Spleen (tissue), 11 donors: ENCODE results near the gene CFAP74. TPM values are rescaled to one million over a fixed set of nuclear protein-coding genes. Genes with fewer than 3 reads are reported as not detected.
A peak's percentile ranks its signal among the peaks of the same experiment; 100 is the strongest.

ENCODE experiments used
- DNase-seq: peaks from one replicate; pipeline ENCODE4 v3.0.0-alpha.2; 2020
- H3K27ac ChIP-seq, 8 donors: fragments of 200-600 bp; sonication (generic) in 7 of 8; 1 replicate in 4 of 8; 2 replicates in 4 of 8; pipeline versions ENCODE4 v1.5.0 to v1.8.0; 2016 to 2021; ENCODE audit warnings: inconsistent platforms in 4 of 8, mild to moderate bottlenecking in 4 of 8, moderate library complexity in 1 of 8
- H3K27me3 ChIP-seq, 7 donors: fragments of 200-600 bp; sonication (generic) in 6 of 7; replicated peaks in 1 of 7; 1 replicate in 4 of 7; 2 replicates in 3 of 7; pipeline versions ENCODE4 v1.5.0 to v1.8.0; 2016 to 2021; ENCODE audit warnings: inconsistent platforms in 3 of 7, mild to moderate bottlenecking in 1 of 7
- H3K36me3 ChIP-seq, 6 donors: fragments of 200-600 bp; sonication (generic) in 5 of 6; 1 replicate in 4 of 6; 2 replicates in 2 of 6; pipeline versions ENCODE4 v1.5.0 to v1.8.0; 2016 to 2021; ENCODE audit warnings: inconsistent platforms in 2 of 6
- H3K4me1 ChIP-seq, 6 donors: fragments of 200-600 bp; sonication (generic) in 5 of 6; 1 replicate in 3 of 6; 2 replicates in 3 of 6; pipeline versions ENCODE4 v1.5.0 to v1.8.0; 2016 to 2021; ENCODE audit warnings: inconsistent platforms in 3 of 6
- H3K4me3 ChIP-seq, 8 donors: fragments of 200-600 bp; sonication (generic) in 7 of 8; 1 replicate in 4 of 8; 2 replicates in 4 of 8; pipeline versions ENCODE4 v1.5.0 to v1.8.0; 2016 to 2021; ENCODE audit warnings: inconsistent platforms in 4 of 8, mild to moderate bottlenecking in 4 of 8, moderate library complexity in 2 of 8
- H3K9me3 ChIP-seq, 8 donors: fragments of 200-600 bp; sonication (generic) in 7 of 8; 1 replicate in 4 of 8; 2 replicates in 4 of 8; pipeline versions ENCODE4 v1.5.0 to v1.8.0; 2016 to 2021; ENCODE audit warnings: inconsistent platforms in 4 of 8
- CTCF ChIP-seq, 11 experiments: fragments of 200-600 bp in 7 of 11; fragments of 450-650 bp in 4 of 11; sonication (generic) in 4 of 11; IDR thresholded peaks in 8 of 11; conservative IDR thresholded peaks in 3 of 11; 1 replicate in 7 of 11; 2 replicates in 4 of 11; pipeline versions ENCODE4 v1.4.0 to v1.8.0; 2016 to 2021; ENCODE audit warnings: antibody characterized with exemption in 11 of 11, inconsistent platforms in 4 of 11, mild to moderate bottlenecking in 1 of 11
- POLR2A ChIP-seq, 3 donors: fragments of 450-650 bp; IDR thresholded peaks; one replicate each; pipeline ENCODE4 v1.5.1; 2017; ENCODE audit warnings: antibody characterized with exemption in 3 of 3, mild to moderate bottlenecking in 1 of 3
- POLR2AphosphoS5 ChIP-seq, 3 donors: sonication (generic); formaldehyde crosslinking; IDR thresholded peaks; one replicate each; pipeline ENCODE4 v1.5.1; 2017; ENCODE audit warnings: antibody characterized with exemption in 3 of 3
- WGBS, 5 donors: extraction: QIAGEN DNeasy Blood & Tissue Kit in 3 of 5; methylation state at CpG; one replicate each; pipeline versions ENCODE4 v1.1.5 to v1.1.7; 2013 to 2018; 5-methylcytosine and 5-hydroxymethylcytosine counted together
- intact Hi-C: fragments of 100-400 bp; cut with DNase I; formaldehyde crosslinking; loops from one replicate; pipeline ENCODE4 v1.15.0; 2023; ENCODE audit warnings: low total_unique reads
- polyA plus RNA-seq, 3 donors: library from polyadenylated mRNA; stranded (reverse); fragments of 200-250 nt; gene quantifications; one replicate each; pipeline ENCODE4 v1.2.1, GENCODE V29; 2013
- total RNA-seq, 7 donors: library from RNA; depleted of rRNA in 3 of 7; stranded (reverse); fragments of >200 nt in 3 of 7; fragmentation: NEBNext Ultra II Directional in 4 of 7; extraction: Animal tissue kit (Norgen Biotek cat#: 25700) in 4 of 7; gene quantifications; one replicate each; pipeline versions ENCODE4 v1.1.0 to v1.2.1, GENCODE V29; 2016 to 2021
- donor health status: healthy with polysubstance abuse.
- donor health status: DM: no; HTN: no; CAD: no; lungs with moderate emphysema.
- donor health status: DM: no; HTN: no; CAD: no.
- donor health status: Bipolar disorder and iron deficiency.
- donor health status: healthy.
- donor health status: DM: no; HTN: no; CAD: no.
- donor health status: DM: yes; HTN: yes; CAD: no.

The CFAP74 gene
- total and polyA plus RNA-seq, 10 donors = 0.03 to 0.32 (median 0.14) TPM; not detected in 4

- Histone ChIP-seq H3K36me3 (peaks cover 0 to 9% (median 8%) of the 10 kb centered on the region in 6 donors), H3K27me3 (peaks cover 0 to 58% (median 12%) of the 10 kb centered on the region in 7 donors), H3K9me3 (no peaks in the 10 kb centered on the region), H3K4me3 (peak overlapping the region; percentile 65 to 93 (median 80)), H3K4me1 (peaks cover 29 to 70% (median 56%) of the 10 kb centered on the region in 6 donors), H3K27ac (peak overlapping the region in 7 of 8 donors; percentile 67 to 89 (median 85))
- intact Hi-C loops = no loop called here
- no peak for TF ChIP-seq POLR2AphosphoS5 (IDR thresholded peaks at IDR 0.05)
- no peak for TF ChIP-seq CTCF (IDR thresholded peaks at IDR 0.05 in 8 of 11, conservative IDR thresholded peaks at IDR 0.05 in 3 of 11)
- no peak for TF ChIP-seq POLR2A (IDR thresholded peaks at IDR 0.05)
- WGBS, 5 donors = 20 to 46% (median 21%) methylated on average over 22 to 84 of the region's 84 CpGs
- peak; percentile 84 for DNase-seq
These were observed 47.5 kb upstream of the CFAP74 start for GRCh38 chr1:2050793-2051682.

- H3K27me3 ChIP-seq = peaks cover 0 to 64% (median 12%) of the 10 kb centered on the region in 7 donors
- no peaks in the 10 kb centered on the region for H3K9me3 ChIP-seq
- intact Hi-C loops = no loop called here
These were observed 46.8 kb upstream of the CFAP74 start for GRCh38 chr1:2050461-2050792.

GRCh38 chr1:2049718-2050431, 46.3 kb upstream of the CFAP74 start, which contains the start of gene PRKCZ:
Gene PRKCZ, plus strand, starts transcription at chr1:2050411. Its CDS starts 220 bp downstream, at chr1:2050631.
- 2 to 20% (median 3%) methylated on average over 1 to 83 of the region's 83 CpGs for WGBS, 5 donors
- Histone ChIP-seq H3K4me3 (peak within 1 kb of the TSS; percentile 65 to 93 (median 80)), H3K4me1 (peaks cover 38 to 81% (median 67%) of the 10 kb centered on the region in 6 donors), H3K36me3 (no peaks in the 10 kb centered on the region), H3K27ac (peak within 1 kb of the TSS; percentile 60 to 89 (median 83)), H3K27me3 (peaks cover 0 to 69% (median 12%) of the 10 kb centered on the region in 7 donors), H3K9me3 (no peaks in the 10 kb centered on the region)
- intact Hi-C loops = loop anchor here (10.0 kb wide), 1 partner anchor 105 kb away; no protein-coding TSS in a partner anchor
- TF ChIP-seq POLR2A (IDR thresholded peaks at IDR 0.05) (peak in 1 of 3 donors; percentile 19), POLR2AphosphoS5 (IDR thresholded peaks at IDR 0.05) (peak; percentile 45 to 73 (median 67)), CTCF (IDR thresholded peaks at IDR 0.05 in 8 of 11, conservative IDR thresholded peaks at IDR 0.05 in 3 of 11) (peak in 2 of 11 experiments; percentile 1 to 2)
- DNase-seq = peak; percentile 96

More at GRCh38 chr1:2050461-2050792, 46.8 kb upstream of the CFAP74 start:
- H3K27ac ChIP-seq = peak overlapping the region in 7 of 8 donors; percentile 67 to 89 (median 85)
- H3K36me3 ChIP-seq = peaks cover 0 to 3% (median 2%) of the 10 kb centered on the region in 6 donors
- TF ChIP-seq CTCF (IDR thresholded peaks at IDR 0.05 in 8 of 11, conservative IDR thresholded peaks at IDR 0.05 in 3 of 11) = no peak
- TF ChIP-seq POLR2AphosphoS5 (IDR thresholded peaks at IDR 0.05) = peak in 1 of 3 donors; percentile 37
- 0 to 1% (median 0%) methylated on average over 1 to 51 of the region's 51 CpGs; no CpG with 5 or more reads in 2 of the 5 donors for WGBS, 5 donors
- peak overlapping the region; percentile 65 to 93 (median 80) for H3K4me3 ChIP-seq
- peaks cover 33 to 76% (median 62%) of the 10 kb centered on the region in 6 donors for H3K4me1 ChIP-seq
- DNase-seq = no peak
